Measurements from ENCODE around the gene MYO1B.

GRCh38 chr2:191252699-191253098 lies 7.5 kb downstream of the MYO1B start:
- TF ChIP-seq CTCF (conservative IDR thresholded peaks at IDR 0.05): no peak
- no peak for TF ChIP-seq ZFX (IDR thresholded peaks at IDR 0.05)
